KOPT-K1 (cell line): ENCODE measurements around the gene TNFAIP8.

ENCODE experiments used
- H3K27ac ChIP-seq: fragments of 200-600 bp; sonication (generic); 2 replicates; pipeline ENCODE4 v1.5.1; 2016; ENCODE audit warnings: antibody characterized with exemption, mild to moderate bottlenecking, low read depth, low read length; ENCODE audit not compliant: poor library complexity, severe bottlenecking
- H3K36me3 ChIP-seq: fragments of 200-600 bp; sonication (generic); 2 replicates; pipeline ENCODE4 v1.5.1; 2017; ENCODE audit warnings: antibody characterized with exemption, mild to moderate bottlenecking, low read length, moderate library complexity; ENCODE audit not compliant: insufficient read depth
- H3K9me3 ChIP-seq: fragments of 200-600 bp; sonication (generic); 2 replicates; pipeline ENCODE4 v1.5.1; 2017; ENCODE audit warnings: antibody characterized with exemption, low read length, mild to moderate bottlenecking; ENCODE audit not compliant: insufficient read depth, poor library complexity, severe bottlenecking

TNFAIP8 gene

DNA sequence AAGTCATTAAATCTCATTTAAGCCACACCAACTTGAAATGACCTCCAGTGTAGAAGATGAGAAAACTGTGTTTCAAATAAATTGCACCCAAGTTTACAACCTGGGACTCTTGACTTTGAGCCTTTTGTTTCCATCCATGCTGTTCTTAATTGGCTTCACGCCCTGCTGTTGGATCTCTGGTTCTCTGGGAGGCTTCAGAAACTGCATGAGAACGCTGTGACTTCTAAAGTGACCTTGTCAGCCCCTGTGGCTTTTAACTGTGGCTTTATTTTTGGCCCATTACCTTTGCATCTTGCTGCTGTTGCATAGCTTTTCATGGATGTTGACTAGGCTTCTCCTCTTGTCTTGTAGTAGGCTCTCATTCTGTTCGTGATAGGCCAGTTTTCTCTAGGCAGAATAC is 29.3 kb downstream of the TNFAIP8 start:
- no peak overlapping the region for H3K27ac ChIP-seq
- peaks cover 24% of the 10 kb centered on the region for H3K36me3 ChIP-seq
- no peaks in the 10 kb centered on the region for H3K9me3 ChIP-seq

DNA sequence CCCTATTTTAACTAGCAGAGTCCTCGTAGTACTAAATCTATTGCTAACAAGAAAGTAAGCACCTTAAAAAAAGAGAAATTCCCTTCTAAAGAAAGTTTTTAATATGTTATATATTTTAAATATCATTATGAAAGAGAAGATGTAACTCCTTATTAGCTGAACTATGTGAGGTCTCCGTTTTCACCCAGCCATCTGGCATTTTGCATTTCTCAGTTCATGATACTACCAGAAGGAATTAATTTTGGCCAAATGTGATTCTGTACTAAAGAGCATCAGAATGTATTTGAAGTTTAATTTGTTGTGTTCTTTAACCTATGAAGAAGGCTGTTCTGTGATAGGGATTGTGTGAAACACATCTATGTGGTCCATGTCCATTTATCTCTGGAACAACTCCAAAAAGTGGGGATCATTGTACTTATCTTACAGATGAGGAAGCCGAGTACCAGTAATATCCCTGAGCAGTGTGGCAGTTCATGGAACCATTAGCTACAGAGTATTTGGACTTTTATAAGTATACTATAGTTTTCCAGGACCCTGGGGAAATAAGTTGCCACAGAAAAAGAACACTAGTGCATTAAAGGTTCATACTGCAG is 29.8 kb downstream of the TNFAIP8 start:
- Histone ChIP-seq H3K27ac (no peak overlapping the region), H3K9me3 (no peaks in the 10 kb centered on the region), H3K36me3 (peaks cover 24% of the 10 kb centered on the region)

DNA sequence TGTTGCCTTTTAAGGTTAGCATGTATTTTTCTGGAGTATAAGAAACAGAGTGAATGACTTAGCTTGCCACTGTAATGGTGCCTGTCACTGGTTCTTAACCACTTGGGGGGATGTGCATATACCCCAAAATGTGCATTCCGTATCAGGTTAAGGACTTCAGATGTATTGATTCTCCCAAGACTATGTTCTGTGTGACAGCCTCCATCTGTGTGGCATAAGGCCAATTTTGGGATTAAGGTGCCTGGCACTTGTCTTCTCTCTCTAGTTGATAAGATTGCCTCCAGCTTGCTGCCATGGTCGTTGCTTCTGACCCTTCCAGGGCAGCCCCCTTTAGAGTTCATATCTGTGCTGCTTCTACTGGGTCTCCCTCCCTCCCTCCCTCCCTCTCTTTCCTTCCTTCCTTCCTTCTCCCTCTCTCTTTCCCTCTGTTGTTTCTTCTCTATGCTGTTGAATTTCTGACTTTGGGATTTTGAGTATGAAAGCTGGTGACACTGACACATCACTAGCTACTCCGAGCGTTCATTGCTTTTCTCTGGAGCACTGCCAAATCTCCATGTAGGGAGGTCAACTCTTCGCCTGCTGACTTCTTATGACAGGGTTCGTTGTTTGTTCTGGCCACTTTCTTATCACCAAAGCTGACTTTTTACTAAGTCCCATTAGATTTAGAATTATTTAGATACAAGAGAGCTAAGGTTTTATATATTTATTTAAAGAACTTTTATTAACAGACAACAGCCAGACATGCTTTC is 31.0 kb downstream of the TNFAIP8 start:
- Histone ChIP-seq H3K36me3 (peaks cover 18% of the 10 kb centered on the region; the same call in 1 of the 2 replicates), H3K9me3 (no peaks in the 10 kb centered on the region), H3K27ac (no peak overlapping the region)

DNA sequence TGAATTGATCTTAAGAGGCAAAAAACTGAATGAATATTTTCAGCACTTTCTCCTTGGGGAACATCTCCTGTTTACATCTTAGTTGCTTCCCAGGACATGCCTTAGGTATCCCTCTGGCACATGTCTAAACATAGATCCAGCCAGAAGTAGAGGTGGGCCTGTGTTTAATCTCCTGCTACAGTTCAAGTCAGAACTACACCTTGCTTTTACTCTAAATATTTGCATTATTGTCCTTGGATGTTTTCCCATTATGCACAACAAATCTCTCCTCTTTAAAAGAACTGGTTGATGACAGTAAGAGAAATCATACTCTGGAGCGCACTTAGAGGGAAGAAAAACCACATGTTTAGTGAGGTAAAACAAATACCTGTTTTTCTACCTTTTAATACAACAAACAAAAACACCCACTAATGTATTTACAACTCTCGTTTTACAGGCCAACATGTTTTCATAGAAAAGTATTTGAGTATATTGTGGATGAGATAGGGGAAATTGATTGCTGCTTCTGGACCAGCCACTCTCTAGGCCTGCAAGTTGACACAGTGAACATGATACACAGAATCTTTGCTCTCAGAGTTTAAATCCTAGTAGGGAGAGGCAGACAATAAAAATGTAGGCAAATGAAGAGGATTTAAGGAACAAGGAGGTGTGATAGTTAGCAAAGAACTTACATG is 32.3 kb downstream of the TNFAIP8 start:
- no peaks in the 10 kb centered on the region for H3K9me3 ChIP-seq
- no peak overlapping the region for H3K27ac ChIP-seq
- H3K36me3 ChIP-seq: peaks cover 31% of the 10 kb centered on the region

DNA sequence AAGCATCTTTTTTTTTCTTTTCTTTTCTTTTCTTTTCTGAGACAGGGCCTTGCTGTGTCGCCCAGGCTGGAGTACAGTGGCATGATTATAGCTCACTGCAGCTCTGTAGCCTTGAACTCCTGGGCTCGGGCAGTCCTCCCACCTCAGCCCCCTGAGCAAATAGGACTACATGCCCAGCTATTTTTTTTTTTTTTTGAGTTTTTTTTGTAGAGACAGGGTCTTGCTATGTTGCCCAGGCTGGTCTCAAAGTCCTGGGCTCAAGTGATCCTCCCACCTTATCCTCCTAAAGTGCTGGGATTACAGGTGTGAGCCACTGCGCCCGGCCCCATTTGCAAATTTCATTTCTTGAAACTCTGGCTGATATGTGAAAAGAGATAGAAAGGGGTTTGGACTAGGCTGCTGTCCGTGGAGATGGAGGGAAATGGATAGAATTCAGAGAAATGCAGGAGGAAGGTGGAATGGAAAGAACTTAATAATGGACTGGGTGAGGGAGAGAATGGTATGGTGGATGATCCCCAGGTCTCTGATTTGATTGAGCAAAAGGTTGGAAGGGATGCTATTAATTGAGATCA is 32.9 kb downstream of the TNFAIP8 start:
- Histone ChIP-seq H3K36me3 (peaks cover 38% of the 10 kb centered on the region), H3K27ac (no peak overlapping the region), H3K9me3 (no peaks in the 10 kb centered on the region)

DNA sequence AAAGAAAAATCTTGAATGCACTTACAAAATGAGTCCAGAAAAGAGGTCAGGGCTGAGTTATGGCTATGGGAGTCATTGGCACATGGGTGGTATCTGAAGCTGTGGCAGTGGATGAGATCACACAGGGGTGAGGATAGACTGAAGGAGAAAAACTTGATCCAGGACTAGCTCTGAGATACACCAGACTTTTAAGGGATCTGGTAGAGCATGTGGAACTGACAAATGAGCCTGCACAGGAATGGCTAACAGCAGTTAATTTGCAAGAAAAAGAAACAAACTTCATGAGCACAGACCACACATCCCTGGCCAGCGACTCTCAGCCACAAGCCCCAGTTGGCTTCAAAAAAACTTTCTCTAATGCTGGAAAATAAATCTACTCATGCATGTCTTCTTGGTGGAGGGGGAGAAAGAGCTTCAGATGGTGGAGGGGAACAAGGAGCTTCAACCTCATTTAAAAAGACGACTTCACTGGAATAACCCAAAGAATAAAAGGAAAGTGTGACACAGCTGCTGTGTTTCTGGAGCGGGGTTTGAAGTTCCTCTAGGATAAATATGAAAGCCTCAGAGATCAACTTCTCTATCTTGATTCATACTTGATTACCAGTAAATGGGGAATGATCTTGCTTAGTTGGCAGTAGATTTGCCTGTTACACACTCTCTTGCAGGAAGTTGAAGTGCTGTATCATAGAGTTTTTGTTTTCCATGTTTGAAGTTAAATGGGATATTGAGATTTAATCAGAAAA is 33.6 kb downstream of the TNFAIP8 start:
- Histone ChIP-seq H3K36me3 (peaks cover 44% of the 10 kb centered on the region), H3K9me3 (no peaks in the 10 kb centered on the region), H3K27ac (no peak overlapping the region)

DNA sequence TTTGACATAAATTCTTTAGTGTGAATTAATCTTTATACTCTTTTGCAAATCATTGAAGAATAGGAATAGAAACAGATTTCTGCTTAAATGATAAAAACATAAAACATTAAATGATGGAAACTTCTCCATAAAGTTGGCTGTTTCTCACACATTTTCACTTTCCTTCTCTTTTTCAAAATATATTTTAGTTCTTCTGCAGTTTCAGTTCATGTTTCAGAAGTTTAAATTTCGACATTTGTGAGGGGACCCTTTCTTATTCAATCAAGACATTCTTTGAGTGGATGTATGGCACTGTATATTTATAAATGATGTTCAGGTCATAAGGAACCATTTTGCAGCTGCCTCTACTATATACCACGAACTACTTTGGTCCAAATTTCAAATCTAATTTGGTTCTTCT is 34.6 kb downstream of the TNFAIP8 start:
- peaks cover 52% of the 10 kb centered on the region for H3K36me3 ChIP-seq
- no peak overlapping the region for H3K27ac ChIP-seq
- H3K9me3 ChIP-seq: no peaks in the 10 kb centered on the region

DNA sequence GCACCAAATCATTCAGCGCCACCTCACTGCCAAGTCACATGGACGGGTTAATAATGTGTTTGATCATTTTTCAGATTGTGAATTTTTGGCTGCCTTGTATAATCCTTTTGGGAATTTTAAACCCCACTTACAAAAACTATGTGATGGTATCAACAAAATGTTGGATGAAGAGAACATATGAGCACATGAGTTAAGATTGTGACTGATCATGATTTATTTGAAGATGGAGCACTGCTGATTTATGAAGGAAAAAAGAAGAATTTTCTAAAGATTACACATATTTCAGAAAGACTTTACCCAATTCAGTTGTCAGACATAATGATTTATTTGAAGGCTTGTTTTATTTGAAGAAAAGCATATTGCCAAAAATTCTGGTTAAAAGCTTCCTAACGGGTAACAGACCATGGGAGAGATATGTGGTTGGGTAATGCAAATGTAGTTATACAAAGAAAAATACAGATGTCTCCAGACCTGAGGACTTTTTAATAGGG is 37.4 kb downstream of the TNFAIP8 start:
- Histone ChIP-seq H3K27ac (no peak overlapping the region), H3K9me3 (no peaks in the 10 kb centered on the region), H3K36me3 (peaks cover 49% of the 10 kb centered on the region)

DNA sequence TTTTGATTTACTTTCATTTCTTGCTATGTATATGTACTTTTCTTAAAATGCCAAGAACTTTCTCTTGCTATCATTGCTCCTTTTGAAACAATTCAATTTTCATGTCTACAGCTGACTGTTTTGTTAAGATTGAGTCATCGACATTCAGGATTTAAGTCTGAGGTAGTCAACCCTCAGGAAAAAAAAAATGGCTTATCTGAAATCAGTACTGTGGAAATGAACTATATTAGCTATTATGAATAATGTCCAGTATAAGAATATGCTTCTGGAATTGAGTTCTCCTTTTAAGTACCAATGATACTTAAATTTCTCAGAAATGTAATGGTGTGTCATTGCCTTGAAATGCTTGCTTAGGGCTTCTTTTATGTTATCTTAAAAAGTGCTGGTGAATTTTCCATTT is 37.9 kb downstream of the TNFAIP8 start:
- Histone ChIP-seq H3K9me3 (no peaks in the 10 kb centered on the region), H3K36me3 (peaks cover 47% of the 10 kb centered on the region), H3K27ac (no peak overlapping the region)

DNA sequence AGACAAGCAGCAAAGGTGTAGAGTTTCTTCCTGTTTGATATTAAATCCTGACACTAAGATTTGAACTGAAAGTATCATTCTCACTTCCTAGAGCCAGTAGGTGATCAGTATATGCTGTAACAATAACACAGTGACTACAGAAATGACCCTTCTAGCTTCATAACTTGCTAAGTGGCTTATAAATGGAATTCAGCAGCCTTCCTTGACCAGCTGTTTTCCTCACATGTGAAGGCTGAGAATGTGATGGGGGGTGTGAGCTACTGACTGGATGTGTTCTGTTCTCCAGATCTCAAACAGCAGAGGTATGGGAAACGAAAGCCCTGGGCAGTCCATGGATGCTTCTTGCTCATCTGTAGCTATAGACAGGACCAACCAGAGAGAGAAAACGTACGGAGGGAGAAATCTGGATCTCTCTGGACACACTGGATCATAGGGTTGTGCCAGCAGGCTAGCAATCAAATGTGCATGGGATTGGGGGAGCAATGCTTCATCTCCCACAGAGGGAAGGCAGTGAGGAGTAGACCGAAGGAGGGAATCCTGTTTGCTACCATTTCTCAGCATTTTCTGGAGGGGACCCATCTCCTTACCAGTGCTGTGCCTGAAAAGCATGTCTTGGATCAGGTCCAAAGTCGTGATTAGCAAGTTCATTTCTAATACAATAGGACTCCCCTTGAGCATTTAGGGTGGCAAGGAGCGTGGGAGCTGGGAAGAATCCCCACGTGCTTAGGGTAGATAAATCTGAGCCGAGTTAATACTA is 39.4 kb downstream of the TNFAIP8 start:
- peaks cover 40% of the 10 kb centered on the region for H3K36me3 ChIP-seq
- no peaks in the 10 kb centered on the region for H3K9me3 ChIP-seq
- no peak overlapping the region for H3K27ac ChIP-seq

DNA sequence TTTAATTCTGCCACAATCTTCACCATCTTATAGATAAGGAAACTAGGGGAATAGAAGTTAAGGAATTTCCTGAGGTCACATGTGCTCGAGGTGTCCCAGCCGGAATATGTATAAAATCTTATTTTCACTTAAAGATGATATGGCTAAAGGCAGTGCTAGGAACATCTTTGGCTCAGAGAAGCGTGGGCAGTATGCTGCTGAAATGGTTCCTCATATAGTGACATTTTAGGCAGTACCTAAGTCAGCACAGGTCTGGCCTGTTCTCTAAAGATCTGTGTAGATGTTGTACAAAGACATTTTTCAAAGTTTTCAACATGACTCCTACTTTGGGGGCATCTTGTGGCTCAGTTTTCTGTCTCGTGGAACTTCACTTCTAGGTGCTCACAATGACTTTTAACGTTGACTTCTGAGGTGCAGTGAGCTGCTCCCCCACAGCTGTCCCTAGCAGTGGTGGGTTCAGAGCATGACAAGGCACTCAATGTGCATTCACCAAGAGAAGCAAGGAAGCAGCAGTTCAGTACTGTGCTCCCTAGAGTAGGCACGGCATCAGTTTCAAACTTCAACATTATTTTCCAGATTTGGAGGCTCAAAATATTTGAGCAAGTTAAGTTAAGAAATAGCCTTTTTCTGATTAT is 40.3 kb downstream of the TNFAIP8 start:
- Histone ChIP-seq H3K36me3 (peaks cover 40% of the 10 kb centered on the region), H3K9me3 (no peaks in the 10 kb centered on the region), H3K27ac (no peak overlapping the region)

GRCh38 chr5:119397518-119398380 is 41.9 kb downstream of the TNFAIP8 start:
- Histone ChIP-seq H3K27ac (no peak overlapping the region), H3K9me3 (no peaks in the 10 kb centered on the region), H3K36me3 (peaks cover 29% of the 10 kb centered on the region)
